HEK293 (cell line): ENCODE measurements around the gene FSTL4.
"Not testable (repeated sequence)": the region's sequence is repeated elsewhere in the genome, so short reads cannot be mapped to it uniquely, and the experiment has no call there.

Source experiments
- CTCF ChIA-PET: fragments of 350-600 bp; formaldehyde crosslinking; extraction: SDS; loops from one replicate; lab custom pipeline; 2021; ENCODE audit warnings: antibody characterized with exemption; lab: Yijun Ruan, JAX
- POLR2A ChIA-PET: fragments of 300-600 bp; formaldehyde crosslinking; extraction: SDS; loops from one replicate; lab custom pipeline; 2020; ENCODE audit warnings: antibody characterized with exemption, inconsistent platforms; lab: Yijun Ruan, JAX
- H3K27ac ChIP-seq: fragments of 200-500 bp; sonication (Bioruptor generic); 2 replicates; pipeline ENCODE4 v1.5.1; 2014; ENCODE audit warnings: low read depth, low read length, control low read depth, inconsistent platforms; ENCODE audit errors: extremely low read depth
- H3K36me3 ChIP-seq, 2 experiments: fragments of 200-500 bp in 1 of 2; sonication (Bioruptor generic) in 1 of 2; 1 replicate in 1 of 2; 2 replicates in 1 of 2; pipeline ENCODE4 v1.5.1; 2014 to 2017; ENCODE audit warnings: inconsistent platforms in 2 of 2, low read length in 2 of 2; ENCODE audit not compliant: control insufficient read depth in 2 of 2, insufficient read depth in 1 of 2
- H3K4me1 ChIP-seq: fragments of 200-500 bp; sonication (Bioruptor generic); 2 replicates; pipeline ENCODE4 v1.5.1; 2014; ENCODE audit warnings: mild to moderate bottlenecking, low read length, inconsistent platforms; ENCODE audit not compliant: control insufficient read depth, insufficient read depth
- H3K4me3 ChIP-seq: 2 replicates; pipeline ENCODE4 v1.5.1; 2011; ENCODE audit warnings: low read depth, mild to moderate bottlenecking, control low read depth, low read length, moderate library complexity
- H3K9me3 ChIP-seq: fragments of 200-500 bp; sonication (Bioruptor generic); 2 replicates; pipeline ENCODE4 v1.5.1; 2014; ENCODE audit warnings: low read depth, low read length, inconsistent platforms; ENCODE audit not compliant: control insufficient read depth, insufficient read depth
- CTCF ChIP-seq: fragments of 450-650 bp; formaldehyde crosslinking; IDR thresholded peaks from 2 replicates; pipeline ENCODE4 v1.5.1; 2016; ENCODE audit warnings: missing biosample characterization, missing genetic modification characterization
- KLF8 ChIP-seq: fragments of 450-650 bp; formaldehyde crosslinking; IDR thresholded peaks from 2 replicates; pipeline ENCODE4 v1.5.1; 2016; ENCODE audit warnings: missing biosample characterization, missing genetic modification characterization
- MYNN ChIP-seq: fragments of 450-650 bp; formaldehyde crosslinking; IDR thresholded peaks from 2 replicates; pipeline ENCODE4 v1.5.1; 2016; ENCODE audit warnings: missing biosample characterization, missing genetic modification characterization, borderline replicate concordance
- PRDM6 ChIP-seq: fragments of 450-650 bp; formaldehyde crosslinking; IDR thresholded peaks from 2 replicates; pipeline ENCODE4 v1.5.1; 2017; ENCODE audit warnings: missing biosample characterization, missing genetic modification characterization
- YY2 ChIP-seq: fragments of 450-650 bp; formaldehyde crosslinking; IDR thresholded peaks from 2 replicates; pipeline ENCODE4 v1.5.1; 2016; ENCODE audit warnings: missing biosample characterization, missing genetic modification characterization
- ZBTB1 ChIP-seq: fragments of 450-650 bp; formaldehyde crosslinking; IDR thresholded peaks from 2 replicates; pipeline ENCODE4 v1.5.1; 2016; ENCODE audit warnings: missing biosample characterization, missing genetic modification characterization
- ZFHX2 ChIP-seq: fragments of 450-650 bp; formaldehyde crosslinking; conservative IDR thresholded peaks from 2 replicates; pipeline ENCODE4 v1.5.1; 2016; ENCODE audit warnings: missing biosample characterization, missing genetic modification characterization
- ZNF112 ChIP-seq: fragments of 450-650 bp; formaldehyde crosslinking; IDR thresholded peaks from 2 replicates; pipeline ENCODE4 v1.5.0; 2017; ENCODE audit warnings: missing biosample characterization, missing genetic modification characterization
- ZNF169 ChIP-seq: fragments of 450-650 bp; formaldehyde crosslinking; IDR thresholded peaks from 2 replicates; pipeline ENCODE4 v1.5.1; 2016; ENCODE audit warnings: missing biosample characterization, missing genetic modification characterization
- ZNF174 ChIP-seq: fragments of 450-650 bp; formaldehyde crosslinking; IDR thresholded peaks from 2 replicates; pipeline ENCODE4 v1.5.0; 2017; ENCODE audit warnings: missing biosample characterization, mild to moderate bottlenecking, missing genetic modification characterization
- ZNF214 ChIP-seq: fragments of 450-650 bp; formaldehyde crosslinking; IDR thresholded peaks from 2 replicates; pipeline ENCODE4 v1.5.1; 2017; ENCODE audit warnings: missing biosample characterization, mild to moderate bottlenecking, missing genetic modification characterization, borderline replicate concordance
- ZNF248 ChIP-seq: fragments of 450-650 bp; formaldehyde crosslinking; IDR thresholded peaks from 2 replicates; pipeline ENCODE4 v1.5.1; 2017; ENCODE audit warnings: missing biosample characterization, missing genetic modification characterization
- ZNF335 ChIP-seq: fragments of 450-650 bp; formaldehyde crosslinking; conservative IDR thresholded peaks from 2 replicates; pipeline ENCODE4 v1.5.1; 2016; ENCODE audit warnings: missing biosample characterization, missing genetic modification characterization
- ZNF366 ChIP-seq: fragments of 450-650 bp; formaldehyde crosslinking; conservative IDR thresholded peaks from 2 replicates; pipeline ENCODE4 v1.5.1; 2016; ENCODE audit warnings: missing biosample characterization, missing genetic modification characterization
- ZNF416 ChIP-seq: fragments of 450-650 bp; formaldehyde crosslinking; IDR thresholded peaks from 2 replicates; pipeline ENCODE4 v1.5.1; 2016; ENCODE audit warnings: missing biosample characterization, missing genetic modification characterization
- ZNF48 ChIP-seq: fragments of 450-650 bp; formaldehyde crosslinking; IDR thresholded peaks from 2 replicates; pipeline ENCODE4 v1.5.1; 2016; ENCODE audit warnings: missing biosample characterization, missing genetic modification characterization
- ZNF530 ChIP-seq: fragments of 450-650 bp; formaldehyde crosslinking; IDR thresholded peaks from 2 replicates; pipeline ENCODE4 v1.5.1; 2016; ENCODE audit warnings: low read depth, missing biosample characterization, missing genetic modification characterization
- ZNF544 ChIP-seq: fragments of 450-650 bp; formaldehyde crosslinking; IDR thresholded peaks from 2 replicates; pipeline ENCODE4 v1.5.0; 2017; ENCODE audit warnings: missing biosample characterization, missing genetic modification characterization
- ZNF558 ChIP-seq: fragments of 450-650 bp; formaldehyde crosslinking; IDR thresholded peaks from 2 replicates; pipeline ENCODE4 v1.5.1; 2016; ENCODE audit warnings: missing biosample characterization, missing genetic modification characterization
- ZNF654 ChIP-seq: fragments of 450-650 bp; formaldehyde crosslinking; IDR thresholded peaks from 2 replicates; pipeline ENCODE4 v1.5.1; 2016; ENCODE audit warnings: low read depth, missing biosample characterization, missing genetic modification characterization
- ZNF664 ChIP-seq: fragments of 450-650 bp; formaldehyde crosslinking; IDR thresholded peaks from 2 replicates; pipeline ENCODE4 v1.5.1; 2016; ENCODE audit warnings: missing biosample characterization, missing genetic modification characterization
- ZNF843 ChIP-seq: fragments of 450-650 bp; formaldehyde crosslinking; IDR thresholded peaks from 2 replicates; pipeline ENCODE4 v1.5.1; 2016; ENCODE audit warnings: missing biosample characterization, missing genetic modification characterization
- TF ChIP-seq, protein P1 (sequence below): fragments of 450-650 bp; formaldehyde crosslinking; IDR thresholded peaks from 2 replicates; pipeline ENCODE4 v1.5.1; 2016; ENCODE audit warnings: missing biosample characterization, missing genetic modification characterization, low read depth
- TF ChIP-seq, protein P2 (sequence below): fragments of 450-650 bp; formaldehyde crosslinking; IDR thresholded peaks from 2 replicates; pipeline ENCODE4 v1.5.1; 2016; ENCODE audit warnings: missing biosample characterization, missing genetic modification characterization

FSTL4 gene

DNA sequence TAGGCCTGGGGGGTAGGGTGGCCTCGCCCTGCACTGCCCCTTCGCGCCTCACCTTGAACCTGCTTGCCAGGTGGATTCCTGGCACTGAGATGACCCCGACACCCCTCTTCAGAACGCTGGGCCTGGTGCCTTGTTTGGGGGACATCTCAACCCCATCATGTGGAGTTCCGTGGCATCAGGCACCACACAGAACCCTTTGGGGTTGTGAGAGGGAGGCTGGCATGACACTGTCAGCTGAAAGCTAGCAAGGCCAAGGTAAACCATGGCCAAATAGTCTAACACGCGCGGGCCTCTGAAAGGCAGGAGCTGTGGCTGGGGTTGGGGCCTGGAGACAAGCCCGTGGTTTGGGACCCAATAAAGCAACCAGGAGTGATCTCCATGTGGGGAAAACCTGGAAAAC is 163.2 kb downstream of the FSTL4 start:
- CTCF ChIA-PET, result interaction anchor here (1.7 kb wide), 1 partner anchor 11 kb away, joined by 16 read pairs; no protein-coding TSS in a partner anchor
- no peak for TF ChIP-seq ZNF366 (tag by site-specific recombination)
- H3K36me3 ChIP-seq, result no peaks in the 10 kb centered on the region
- no peaks in the 10 kb centered on the region; the same call in 1 of the 2 replicates for H3K4me1 ChIP-seq
- no peak overlapping the region for H3K4me3 ChIP-seq
- no peaks in the 10 kb centered on the region for H3K9me3 ChIP-seq
- POLR2A ChIA-PET, result no interaction called here
- no peak overlapping the region for H3K27ac ChIP-seq

DNA sequence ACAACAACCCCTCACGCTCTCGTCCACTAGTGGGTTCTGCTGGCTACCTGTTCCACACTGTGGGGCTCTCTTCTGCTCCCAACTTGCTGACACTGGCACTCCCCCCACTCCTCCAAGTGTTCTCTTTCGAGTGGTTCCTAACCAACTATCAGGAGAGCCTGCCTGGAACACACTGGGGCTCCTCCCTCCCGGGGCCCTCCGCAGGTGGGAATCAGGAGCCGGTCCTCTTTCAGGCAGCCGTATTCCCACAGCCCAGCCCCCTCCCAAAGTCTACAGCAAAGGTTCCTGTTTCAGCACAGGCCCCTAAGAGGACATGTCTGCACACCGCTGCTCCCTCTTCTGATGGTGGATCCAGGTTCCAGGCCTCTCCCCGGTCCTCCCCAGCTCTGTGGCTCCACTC is 165.9 kb downstream of the FSTL4 start:
- Histone ChIP-seq H3K27ac (no peak overlapping the region), H3K9me3 (no peaks in the 10 kb centered on the region), H3K4me3 (no peak overlapping the region), H3K4me1 (no peaks in the 10 kb centered on the region), H3K36me3 (no peaks in the 10 kb centered on the region)
- CTCF ChIA-PET, result interaction anchor here (0.8 to 1.8 kb wide), 2 partner anchors 14 to 155 kb away, joined by 4 to 6 read pairs; no protein-coding TSS in a partner anchor
- TF ChIP-seq, protein P1, sequence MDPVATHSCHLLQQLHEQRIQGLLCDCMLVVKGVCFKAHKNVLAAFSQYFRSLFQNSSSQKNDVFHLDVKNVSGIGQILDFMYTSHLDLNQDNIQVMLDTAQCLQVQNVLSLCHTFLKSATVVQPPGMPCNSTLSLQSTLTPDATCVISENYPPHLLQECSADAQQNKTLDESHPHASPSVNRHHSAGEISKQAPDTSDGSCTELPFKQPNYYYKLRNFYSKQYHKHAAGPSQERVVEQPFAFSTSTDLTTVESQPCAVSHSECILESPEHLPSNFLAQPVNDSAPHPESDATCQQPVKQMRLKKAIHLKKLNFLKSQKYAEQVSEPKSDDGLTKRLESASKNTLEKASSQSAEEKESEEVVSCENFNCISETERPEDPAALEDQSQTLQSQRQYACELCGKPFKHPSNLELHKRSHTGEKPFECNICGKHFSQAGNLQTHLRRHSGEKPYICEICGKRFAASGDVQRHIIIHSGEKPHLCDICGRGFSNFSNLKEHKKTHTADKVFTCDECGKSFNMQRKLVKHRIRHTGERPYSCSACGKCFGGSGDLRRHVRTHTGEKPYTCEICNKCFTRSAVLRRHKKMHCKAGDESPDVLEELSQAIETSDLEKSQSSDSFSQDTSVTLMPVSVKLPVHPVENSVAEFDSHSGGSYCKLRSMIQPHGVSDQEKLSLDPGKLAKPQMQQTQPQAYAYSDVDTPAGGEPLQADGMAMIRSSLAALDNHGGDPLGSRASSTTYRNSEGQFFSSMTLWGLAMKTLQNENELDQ (tag by site-specific recombination), result no peak
- no peak for TF ChIP-seq ZNF248 (tag by site-specific recombination)
- no peak for TF ChIP-seq ZBTB1 (tag by site-specific recombination)
- POLR2A ChIA-PET, result no interaction called here

- POLR2A ChIA-PET, result no interaction called here
- no peaks in the 10 kb centered on the region for H3K36me3 ChIP-seq
- H3K9me3 ChIP-seq, result no peaks in the 10 kb centered on the region
- no peak overlapping the region for H3K27ac ChIP-seq
- TF ChIP-seq YY2 (no peak), ZNF112 (no peak), ZNF558 (tag by site-specific recombination) (no peak), PRDM6 (no peak), ZNF48 (tag by site-specific recombination) (no peak), ZNF843 (tag by site-specific recombination) (no peak), ZNF214 (tag by site-specific recombination) (no peak), ZFHX2 (tag by site-specific recombination) (no peak), ZNF416 (no peak), ZNF530 (tag by site-specific recombination) (no peak), MYNN (tag by site-specific recombination) (no peak), ZNF174 (no peak), ZNF169 (tag by site-specific recombination) (no peak), CTCF (tag by site-specific recombination) (no peak), ZNF335 (tag by site-specific recombination) (no peak), ZNF544 (tag by site-specific recombination) (no peak), ZNF664 (tag by site-specific recombination) (no peak), KLF8 (tag by site-specific recombination) (no peak), ZNF654 (tag by site-specific recombination) (no peak)
- TF ChIP-seq, protein P2, sequence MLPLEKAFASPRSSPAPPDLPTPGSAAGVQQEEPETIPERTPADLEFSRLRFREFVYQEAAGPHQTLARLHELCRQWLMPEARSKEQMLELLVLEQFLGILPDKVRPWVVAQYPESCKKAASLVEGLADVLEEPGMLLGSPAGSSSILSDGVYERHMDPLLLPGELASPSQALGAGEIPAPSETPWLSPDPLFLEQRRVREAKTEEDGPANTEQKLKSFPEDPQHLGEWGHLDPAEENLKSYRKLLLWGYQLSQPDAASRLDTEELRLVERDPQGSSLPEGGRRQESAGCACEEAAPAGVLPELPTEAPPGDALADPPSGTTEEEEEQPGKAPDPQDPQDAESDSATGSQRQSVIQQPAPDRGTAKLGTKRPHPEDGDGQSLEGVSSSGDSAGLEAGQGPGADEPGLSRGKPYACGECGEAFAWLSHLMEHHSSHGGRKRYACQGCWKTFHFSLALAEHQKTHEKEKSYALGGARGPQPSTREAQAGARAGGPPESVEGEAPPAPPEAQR (tag by site-specific recombination), result no peak
- no peak overlapping the region for H3K4me3 ChIP-seq
- CTCF ChIA-PET, result interaction anchor here (0.8 kb wide), 1 partner anchor 154 kb away, joined by 4 read pairs; no protein-coding TSS in a partner anchor
- H3K4me1 ChIP-seq, result no peaks in the 10 kb centered on the region
These were observed 166.6 kb downstream of the FSTL4 start for GRCh38 chr5:133445744-133446143.

- H3K4me3 ChIP-seq, H3K27ac ChIP-seq, CTCF ChIA-PET, H3K9me3 ChIP-seq, POLR2A ChIA-PET, H3K36me3 ChIP-seq, H3K4me1 ChIP-seq: not testable (repeated sequence)
These were observed 167.1 kb downstream of the FSTL4 start for GRCh38 chr5:133445204-133445603.
